Measurements from ENCODE around the gene ERICH2. TPM values are rescaled to one million over a fixed set of nuclear protein-coding genes. Genes with fewer than 3 reads are reported as not detected.

Gene ERICH2
- total RNA-seq, 1 donor from 2014 or later, result 1.7 TPM

DNA sequence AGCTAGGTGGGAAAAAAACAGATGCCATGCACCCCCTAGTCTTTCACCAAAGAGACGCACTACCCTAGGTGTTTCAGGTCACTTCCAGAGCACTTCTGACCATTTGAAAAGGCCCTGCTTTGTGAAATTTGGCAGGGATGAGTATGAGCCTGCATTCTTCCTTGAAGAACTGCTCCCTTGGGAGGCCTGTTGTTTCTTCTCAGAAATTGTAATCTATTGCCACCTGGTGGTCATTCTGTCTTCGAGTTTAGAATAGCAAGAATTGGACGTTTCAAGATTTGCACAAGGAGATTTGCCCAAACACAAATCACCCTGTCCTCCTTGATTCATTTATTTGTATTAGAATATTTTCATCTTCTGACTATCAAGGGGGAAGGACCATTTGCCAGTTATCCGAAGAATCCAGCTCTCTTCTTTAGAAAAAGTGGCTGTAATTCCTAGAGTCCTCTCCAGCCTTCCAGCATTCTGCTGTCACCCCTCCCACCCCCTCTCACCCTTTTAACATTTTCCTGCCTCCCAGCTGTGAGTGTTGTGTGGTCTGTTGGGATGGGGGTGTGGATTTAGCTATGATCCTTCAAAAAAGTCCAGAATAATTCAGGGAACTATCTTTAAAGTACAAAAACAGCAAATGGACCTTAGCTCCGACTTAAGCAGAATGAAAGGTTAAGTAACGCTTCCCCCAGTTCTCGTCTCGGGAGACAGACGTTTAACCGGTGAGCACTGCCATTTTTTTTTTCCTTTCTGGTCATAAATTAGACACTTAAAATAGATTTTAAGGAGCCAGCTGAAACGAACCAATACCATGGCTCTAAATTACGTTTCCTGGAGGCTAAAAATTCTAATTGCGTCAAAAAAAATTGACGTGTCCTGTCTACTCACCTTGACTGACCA, 42.8 kb downstream of the ERICH2 start:
- peak; percentile 93 for FAIRE-seq
- H3K27me3 Mint-ChIP-seq (ENCODE audit: low read depth, unreplicated experiment), result peaks cover 42% of the 10 kb centered on the region
- peaks cover 49% of the 10 kb centered on the region for H3K27me3 ChIP-seq (ENCODE audit: insufficient read depth, low read length)
- peaks cover 21% of the 10 kb centered on the region for H3K4me1 ChIP-seq (ENCODE audit: insufficient read depth, low read length)
- TF ChIP-seq EZH2 (IDR thresholded peaks at IDR 0.05; ENCODE audit: insufficient read depth, low read length), result no peak
- TF ChIP-seq, protein P1, sequence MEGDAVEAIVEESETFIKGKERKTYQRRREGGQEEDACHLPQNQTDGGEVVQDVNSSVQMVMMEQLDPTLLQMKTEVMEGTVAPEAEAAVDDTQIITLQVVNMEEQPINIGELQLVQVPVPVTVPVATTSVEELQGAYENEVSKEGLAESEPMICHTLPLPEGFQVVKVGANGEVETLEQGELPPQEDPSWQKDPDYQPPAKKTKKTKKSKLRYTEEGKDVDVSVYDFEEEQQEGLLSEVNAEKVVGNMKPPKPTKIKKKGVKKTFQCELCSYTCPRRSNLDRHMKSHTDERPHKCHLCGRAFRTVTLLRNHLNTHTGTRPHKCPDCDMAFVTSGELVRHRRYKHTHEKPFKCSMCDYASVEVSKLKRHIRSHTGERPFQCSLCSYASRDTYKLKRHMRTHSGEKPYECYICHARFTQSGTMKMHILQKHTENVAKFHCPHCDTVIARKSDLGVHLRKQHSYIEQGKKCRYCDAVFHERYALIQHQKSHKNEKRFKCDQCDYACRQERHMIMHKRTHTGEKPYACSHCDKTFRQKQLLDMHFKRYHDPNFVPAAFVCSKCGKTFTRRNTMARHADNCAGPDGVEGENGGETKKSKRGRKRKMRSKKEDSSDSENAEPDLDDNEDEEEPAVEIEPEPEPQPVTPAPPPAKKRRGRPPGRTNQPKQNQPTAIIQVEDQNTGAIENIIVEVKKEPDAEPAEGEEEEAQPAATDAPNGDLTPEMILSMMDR (IDR thresholded peaks at IDR 0.05; ENCODE audit: insufficient read depth, low read depth, low read length), result peak; percentile 70
- peaks cover 11% of the 10 kb centered on the region for H4K20me1 ChIP-seq (ENCODE audit: insufficient read depth, low read length)
- H3K36me3 Mint-ChIP-seq (ENCODE audit: low read depth, unreplicated experiment), result no peaks in the 10 kb centered on the region
- H3K27ac ChIP-seq (ENCODE audit: low read depth, low read length), result no peak overlapping the region
- no peak overlapping the region for H3K27ac Mint-ChIP-seq (ENCODE audit: unreplicated experiment)
- peaks cover 5% of the 10 kb centered on the region for H3K9me3 Mint-ChIP-seq (ENCODE audit: unreplicated experiment)
- no peaks in the 10 kb centered on the region for H3K79me2 ChIP-seq (ENCODE audit: insufficient read depth, low read length)
- H2AFZ ChIP-seq (ENCODE audit: low read depth, low read length), result no peak overlapping the region
- no peaks in the 10 kb centered on the region for H3K9me3 ChIP-seq (ENCODE audit: insufficient read depth, low read depth, low read length)
- no peak overlapping the region for H3K4me2 ChIP-seq (ENCODE audit: low read length)
- H3K4me1 Mint-ChIP-seq (ENCODE audit: low read depth, unreplicated experiment), result no peaks in the 10 kb centered on the region
- no peak overlapping the region for H3K9ac ChIP-seq (ENCODE audit: low read length)
- DNase-seq (ENCODE audit: low read depth), result peak; percentile 56
- H3K4me3 Mint-ChIP-seq (ENCODE audit: unreplicated experiment), result no peak overlapping the region
- H3K4me3 ChIP-seq (ENCODE audit: insufficient read depth, low read depth, low read length), result no peak overlapping the region
- H3K36me3 ChIP-seq (ENCODE audit: insufficient read depth, low read length), result no peaks in the 10 kb centered on the region

DNA sequence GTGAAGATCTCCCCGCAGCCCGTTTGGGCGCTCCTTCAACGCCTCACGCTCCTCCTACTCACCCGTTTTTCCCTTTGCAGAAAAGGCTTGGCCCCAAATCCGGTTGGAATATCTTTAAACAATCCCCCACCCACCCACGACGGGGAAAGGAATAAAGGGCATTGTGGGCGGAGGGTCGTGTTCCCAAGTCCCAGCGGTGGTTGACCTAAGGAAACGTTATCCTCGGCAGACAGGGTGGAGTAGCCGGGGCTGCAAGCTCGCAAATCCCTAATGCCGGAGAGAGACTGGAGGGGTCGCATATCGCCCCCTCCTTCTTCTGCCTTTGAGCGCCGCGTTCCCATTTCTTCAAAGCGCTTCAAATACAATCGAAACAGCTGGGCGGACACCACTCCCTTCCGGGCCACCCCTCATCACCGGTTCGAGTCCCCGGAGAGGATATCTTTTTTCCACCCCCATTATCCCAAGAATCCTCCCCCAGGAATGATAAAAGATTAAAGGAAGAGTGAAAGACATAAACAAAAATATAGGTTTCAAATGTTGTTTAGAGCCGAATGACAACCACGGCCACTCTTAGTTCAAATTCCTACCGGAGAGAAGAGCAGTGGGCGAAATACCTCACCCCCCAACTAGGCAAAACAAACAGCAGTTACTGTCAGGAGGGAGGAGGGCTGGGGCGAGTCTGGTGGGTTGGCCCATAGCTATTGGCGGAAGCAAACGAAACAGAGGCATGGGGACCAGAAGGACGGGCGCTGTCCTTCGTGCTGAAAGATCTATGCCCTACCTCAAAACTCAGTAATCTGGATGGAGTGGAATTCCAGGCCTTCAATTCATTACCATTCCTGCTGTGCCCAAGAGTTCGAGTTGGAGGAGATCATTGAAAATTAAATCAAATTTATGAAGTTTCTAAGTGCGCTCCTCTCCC, 43.7 kb downstream of the ERICH2 start:
- H3K9ac ChIP-seq (ENCODE audit: low read length), result no peak overlapping the region
- TF ChIP-seq EZH2 (IDR thresholded peaks at IDR 0.05; ENCODE audit: insufficient read depth, low read length), result no peak
- TF ChIP-seq, protein P1 (IDR thresholded peaks at IDR 0.05; ENCODE audit: insufficient read depth, low read depth, low read length), result no peak
- peaks cover 48% of the 10 kb centered on the region for H3K27me3 Mint-ChIP-seq (ENCODE audit: low read depth, unreplicated experiment)
- H3K4me3 Mint-ChIP-seq (ENCODE audit: unreplicated experiment), result no peak overlapping the region
- H3K27ac ChIP-seq (ENCODE audit: low read depth, low read length), result no peak overlapping the region
- H3K4me2 ChIP-seq (ENCODE audit: low read length), result no peak overlapping the region
- peaks cover 25% of the 10 kb centered on the region for H3K4me1 ChIP-seq (ENCODE audit: insufficient read depth, low read length)
- FAIRE-seq, result peak; percentile 29
- H3K4me3 ChIP-seq (ENCODE audit: insufficient read depth, low read depth, low read length), result no peak overlapping the region
- peaks cover 57% of the 10 kb centered on the region for H3K27me3 ChIP-seq (ENCODE audit: insufficient read depth, low read length)
- H4K20me1 ChIP-seq (ENCODE audit: insufficient read depth, low read length), result peaks cover 16% of the 10 kb centered on the region
- H3K36me3 ChIP-seq (ENCODE audit: insufficient read depth, low read length), result no peaks in the 10 kb centered on the region
- peak; percentile 35 for DNase-seq (ENCODE audit: low read depth)
- H3K79me2 ChIP-seq (ENCODE audit: insufficient read depth, low read length), result no peaks in the 10 kb centered on the region
- no peaks in the 10 kb centered on the region for H3K4me1 Mint-ChIP-seq (ENCODE audit: low read depth, unreplicated experiment)
- H3K36me3 Mint-ChIP-seq (ENCODE audit: low read depth, unreplicated experiment), result no peaks in the 10 kb centered on the region
- H3K27ac Mint-ChIP-seq (ENCODE audit: unreplicated experiment), result peak overlapping the region; percentile 34
- peaks cover 5% of the 10 kb centered on the region for H3K9me3 Mint-ChIP-seq (ENCODE audit: unreplicated experiment)
- H2AFZ ChIP-seq (ENCODE audit: low read depth, low read length), result no peak overlapping the region
- no peaks in the 10 kb centered on the region for H3K9me3 ChIP-seq (ENCODE audit: insufficient read depth, low read depth, low read length)

Measured in astrocyte (in vitro differentiated cells and primary cell).